Measurements from ENCODE around the gene EPHA1.

Gene EPHA1

DNA sequence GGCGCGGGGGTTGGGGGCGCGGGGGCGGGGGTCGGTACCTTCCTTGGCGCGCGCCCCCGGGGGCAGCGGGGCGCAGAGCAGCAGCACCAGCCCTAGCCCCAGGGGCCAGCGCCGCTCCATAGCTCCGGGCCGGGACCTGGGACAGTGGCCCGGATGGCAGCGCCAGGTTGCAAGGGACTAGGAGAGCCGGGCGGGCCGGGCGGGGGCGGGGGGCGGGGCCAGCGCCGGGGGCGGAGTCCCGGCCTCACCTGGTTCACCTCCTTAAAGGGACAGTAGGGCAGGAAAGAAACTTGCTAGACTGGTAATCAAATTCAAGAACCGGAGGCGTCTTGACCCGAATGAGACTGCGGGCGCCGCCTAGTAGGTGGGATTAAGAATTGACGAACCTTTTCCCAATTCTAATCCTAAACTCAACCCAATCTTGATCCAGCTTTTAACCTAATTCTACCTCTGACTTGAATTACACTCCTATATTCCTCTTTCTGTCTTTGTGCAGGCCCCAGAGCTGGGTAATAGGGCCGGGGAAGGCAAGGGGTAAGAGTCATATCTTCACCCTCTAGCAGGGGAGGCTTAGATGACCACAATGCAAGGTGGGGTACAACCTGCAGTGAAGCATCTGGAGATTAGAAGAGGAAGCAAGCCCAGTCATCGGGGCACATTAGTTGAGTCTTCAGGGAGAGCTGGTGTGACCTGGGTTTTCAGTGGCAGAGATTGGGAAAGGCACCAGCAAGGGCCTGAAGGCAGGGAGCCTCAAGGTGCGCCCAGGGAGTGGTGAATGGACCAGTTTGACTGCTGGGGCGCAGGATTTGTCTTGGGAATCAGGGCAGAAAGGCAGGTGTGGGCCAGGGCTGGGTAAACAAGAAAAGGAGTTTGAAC is at the start of gene EPHA1:
EPHA1 (minus strand) TSS at position 171 of the 876 bp plus-strand sequence; CDS start at position 120, 51 bp downstream.
- no peak for DNase-seq

DNA sequence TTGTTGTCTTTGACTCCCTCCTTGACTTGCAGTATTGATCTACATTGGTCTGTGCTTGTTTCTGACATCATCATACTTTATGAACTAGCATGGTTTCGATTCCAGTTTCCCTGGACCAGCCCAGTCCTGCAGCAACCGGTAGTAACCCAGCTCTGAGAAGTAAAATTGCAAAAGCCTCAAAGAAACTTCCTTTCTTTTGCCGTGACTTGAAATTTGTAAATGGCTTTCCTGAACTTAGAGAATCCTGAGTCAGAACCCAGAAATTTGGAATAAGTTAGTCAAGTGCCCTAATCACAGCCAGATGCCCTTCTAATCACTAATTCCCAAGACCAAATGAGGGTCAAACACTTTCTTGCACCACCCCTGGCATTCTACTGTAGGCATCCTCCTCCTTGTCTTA is 49.6 kb upstream of the EPHA1 start:
- DNase-seq, result no peak

DNA sequence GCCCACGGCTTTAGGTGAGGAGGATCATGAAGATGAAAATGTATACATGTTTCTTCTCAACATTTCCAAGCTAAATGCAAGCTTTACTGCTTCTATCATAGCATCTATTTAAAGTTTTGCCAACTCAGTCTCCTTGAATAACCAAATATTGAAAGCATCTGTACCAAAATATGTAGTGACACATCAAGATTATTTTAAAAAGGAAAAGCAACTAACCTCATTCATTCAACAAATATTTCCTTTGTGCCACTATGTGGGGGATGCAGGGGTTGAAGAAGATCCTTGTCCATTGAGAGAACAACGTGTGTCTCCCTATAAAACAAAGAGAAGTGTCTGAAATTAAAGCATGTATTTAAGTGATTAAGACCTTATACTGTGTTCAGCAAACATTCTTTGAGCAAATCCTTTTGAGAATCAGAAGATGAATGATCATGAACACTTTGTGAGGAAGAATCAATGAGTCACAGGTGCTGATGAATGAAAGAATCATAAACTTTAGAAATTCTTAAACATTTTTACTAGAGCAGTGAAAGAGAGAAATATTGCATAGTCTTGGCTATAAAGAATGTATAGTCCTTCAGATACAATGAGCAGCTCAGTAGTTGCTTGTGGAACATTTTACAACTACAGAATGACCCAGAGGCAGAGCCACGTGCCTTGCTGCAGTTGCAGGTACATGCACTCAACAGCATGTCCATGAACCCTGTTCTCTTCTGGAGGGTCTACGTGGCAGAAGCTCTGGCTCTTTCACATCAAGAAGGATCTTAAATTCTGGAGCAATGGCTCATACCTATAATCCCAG is 48.5 kb upstream of the EPHA1 start:
- no peak for DNase-seq

DNA sequence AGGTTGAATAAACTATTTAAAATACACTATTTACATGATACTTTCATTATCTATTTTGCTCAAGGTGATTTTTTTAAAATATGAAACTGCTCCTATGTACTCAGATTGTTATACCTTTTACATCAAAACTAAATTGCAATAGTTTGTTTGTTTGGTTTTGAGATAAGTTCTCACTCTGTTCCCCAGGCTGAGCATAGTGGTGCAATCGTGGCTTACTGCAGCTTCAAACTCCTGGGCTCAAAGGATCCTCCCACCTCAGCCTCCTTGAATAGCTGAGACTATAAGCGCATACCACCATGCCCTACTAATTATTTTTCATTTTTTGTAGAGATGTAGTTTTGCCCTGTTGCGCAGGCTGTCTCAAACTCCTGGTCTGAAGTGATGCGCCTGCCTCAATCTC is 47.3 kb upstream of the EPHA1 start:
- no peak for DNase-seq

DNA sequence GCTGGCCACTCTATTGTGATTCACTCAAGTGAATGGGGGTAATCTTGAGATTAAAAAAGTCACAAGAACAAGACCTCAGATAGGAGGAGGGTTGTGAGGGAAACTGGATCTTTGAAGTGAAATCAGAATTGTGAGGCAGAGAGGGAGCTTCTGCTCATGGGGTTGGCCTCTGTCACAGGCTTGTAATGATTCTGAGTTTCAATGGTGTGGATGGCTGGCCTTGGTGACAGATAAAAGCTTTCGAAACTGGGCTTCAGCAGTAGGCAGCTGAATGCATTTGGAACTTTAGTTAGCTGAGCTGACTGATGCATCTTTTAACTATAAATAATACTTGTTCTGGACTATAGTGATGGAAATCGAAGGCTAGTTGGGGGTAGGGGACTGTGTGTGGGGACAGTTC is 46.8 kb upstream of the EPHA1 start:
- DNase-seq, result no peak

DNA sequence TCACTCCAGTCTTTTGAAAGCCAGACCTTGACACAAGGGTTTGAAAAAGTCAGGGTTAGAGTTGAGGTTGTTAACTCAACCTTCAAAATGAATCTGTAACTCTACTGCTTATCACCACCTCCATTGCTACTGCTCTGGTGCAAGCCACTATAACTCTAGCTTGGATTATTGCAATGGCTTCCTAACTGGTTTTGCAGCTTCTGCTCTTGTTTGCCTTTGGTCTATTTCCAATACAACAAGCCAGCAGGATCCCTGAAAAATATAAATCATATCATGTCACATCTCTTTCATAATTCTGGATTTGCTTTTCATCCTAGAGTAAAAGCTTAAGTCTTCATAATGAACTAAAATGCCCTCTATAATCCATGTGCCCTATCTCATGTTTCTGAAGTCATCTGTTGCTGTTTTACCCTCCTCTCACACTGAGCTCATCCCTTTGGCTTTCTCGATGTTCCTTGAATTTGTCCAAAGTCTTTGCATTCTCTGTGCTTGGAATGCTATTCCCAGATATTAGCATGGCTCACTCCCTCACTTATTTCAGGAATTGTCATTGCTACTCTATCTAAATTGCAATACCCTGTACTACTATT is 45.5 kb upstream of the EPHA1 start:
- no peak for DNase-seq

DNA sequence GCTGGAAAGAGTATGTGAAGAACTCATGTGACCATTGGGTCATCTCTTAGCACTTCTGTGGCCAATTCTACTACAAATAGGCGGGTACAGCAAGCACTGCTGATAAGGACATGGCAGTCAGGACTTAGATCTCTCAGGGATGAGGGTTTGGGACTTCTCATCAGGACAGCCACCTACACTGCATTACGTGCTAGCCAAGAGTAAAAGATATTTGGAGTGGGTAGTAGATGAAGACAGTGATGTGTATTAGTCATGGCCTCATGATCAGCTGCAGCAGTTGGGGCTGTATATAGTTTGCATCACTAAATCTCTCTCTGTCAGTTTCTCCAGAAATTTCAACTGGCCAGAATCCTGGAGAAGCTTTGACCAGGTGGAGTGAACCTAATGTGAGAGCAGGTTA is 43.8 kb upstream of the EPHA1 start:
- no peak for DNase-seq

DNA sequence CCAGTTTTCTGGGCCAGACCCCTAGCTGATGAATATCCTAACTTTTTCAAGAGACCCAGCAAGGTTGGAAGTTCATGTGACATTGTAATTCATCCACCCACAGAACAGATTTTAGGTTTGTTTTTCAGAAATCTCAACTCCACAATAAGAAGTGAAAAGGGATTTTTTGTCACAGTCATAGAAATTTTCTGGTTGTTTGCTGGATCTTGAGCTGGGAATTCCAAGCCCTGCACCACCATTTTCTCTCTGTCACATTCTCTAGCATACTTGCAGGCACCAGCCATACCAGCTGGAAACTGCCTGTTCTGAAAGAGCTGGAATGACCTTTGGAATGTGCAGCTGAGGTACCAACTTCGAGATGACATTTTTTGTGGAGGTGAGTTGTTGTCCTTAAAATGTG is 43.1 kb upstream of the EPHA1 start:
- no peak for DNase-seq

DNA sequence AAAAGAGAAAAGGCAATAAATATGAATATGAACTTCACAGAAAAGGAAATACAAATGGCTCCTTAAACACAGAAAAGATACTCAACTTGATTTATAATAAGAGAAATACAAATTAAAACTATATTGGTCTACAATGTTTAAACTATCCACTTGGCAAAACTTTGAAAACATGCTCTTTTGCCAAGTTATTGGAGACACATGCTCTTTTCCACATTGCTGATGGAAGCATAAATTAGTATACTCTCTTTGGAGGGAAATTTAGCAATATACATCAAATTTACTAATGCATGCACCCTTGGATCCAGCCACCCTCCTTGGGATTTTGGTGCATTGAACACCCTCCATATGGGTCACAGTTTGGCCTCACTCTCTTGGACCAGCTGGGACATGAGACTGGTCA is 42.5 kb upstream of the EPHA1 start:
- DNase-seq, result no peak

DNA sequence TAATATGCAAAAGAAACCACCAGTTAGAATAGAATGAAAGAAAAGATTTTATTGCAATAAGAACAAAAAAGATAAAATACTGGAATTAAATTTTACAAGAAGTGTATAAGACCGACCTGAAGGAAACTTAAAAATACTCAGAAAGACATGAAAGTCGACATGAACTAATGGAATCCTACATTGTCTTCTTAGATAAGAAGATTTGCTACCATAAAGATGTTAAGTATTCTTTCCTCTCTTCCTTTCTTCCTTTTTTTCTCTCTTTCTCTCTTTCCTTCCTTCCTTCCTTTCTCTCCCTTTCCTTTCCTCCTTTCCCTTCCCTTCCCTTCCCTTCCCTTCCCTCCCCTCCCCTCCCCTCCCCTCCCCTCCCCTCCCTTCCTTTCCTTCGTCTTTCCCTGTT is 41.1 kb upstream of the EPHA1 start:
- no peak for DNase-seq

DNA sequence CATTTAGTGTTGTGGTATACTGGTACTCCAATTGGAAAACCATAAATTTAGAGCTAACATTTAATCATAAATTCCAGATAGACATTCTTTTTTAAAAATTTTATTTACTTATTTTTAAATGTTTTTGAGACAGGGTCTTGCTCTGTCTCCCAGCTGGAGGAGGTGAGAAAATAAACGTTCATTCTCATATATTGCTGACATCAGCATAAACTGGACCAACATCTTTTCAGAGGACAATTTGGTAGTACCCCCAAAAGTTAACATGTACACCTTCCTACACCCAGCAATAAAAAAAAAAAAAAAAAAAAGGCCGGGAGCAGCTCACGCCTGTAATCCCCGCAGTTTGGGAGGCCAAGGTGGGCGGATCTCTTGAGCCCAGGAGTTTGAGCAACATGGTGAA is 39.8 kb upstream of the EPHA1 start:
- DNase-seq, result no peak

DNA sequence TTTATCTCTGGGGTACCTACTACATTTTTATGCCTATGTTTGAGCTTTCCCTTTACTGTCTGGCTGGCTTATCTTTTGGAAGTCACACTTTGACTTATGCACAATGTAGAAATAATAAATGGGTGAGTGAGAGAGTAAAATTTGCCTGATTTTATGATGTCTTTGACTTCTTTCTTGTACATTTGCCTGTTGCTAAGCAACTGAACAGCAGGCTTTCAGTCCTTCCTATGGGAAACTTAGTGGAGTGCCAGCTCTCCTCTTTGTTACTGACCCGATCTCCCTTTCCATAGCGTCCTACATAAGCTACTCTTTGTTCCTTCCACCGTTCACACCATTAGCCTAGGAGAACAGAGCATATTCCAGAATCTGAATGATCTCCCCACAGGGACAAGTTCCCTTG is 38.8 kb upstream of the EPHA1 start:
- DNase-seq, result no peak

DNA sequence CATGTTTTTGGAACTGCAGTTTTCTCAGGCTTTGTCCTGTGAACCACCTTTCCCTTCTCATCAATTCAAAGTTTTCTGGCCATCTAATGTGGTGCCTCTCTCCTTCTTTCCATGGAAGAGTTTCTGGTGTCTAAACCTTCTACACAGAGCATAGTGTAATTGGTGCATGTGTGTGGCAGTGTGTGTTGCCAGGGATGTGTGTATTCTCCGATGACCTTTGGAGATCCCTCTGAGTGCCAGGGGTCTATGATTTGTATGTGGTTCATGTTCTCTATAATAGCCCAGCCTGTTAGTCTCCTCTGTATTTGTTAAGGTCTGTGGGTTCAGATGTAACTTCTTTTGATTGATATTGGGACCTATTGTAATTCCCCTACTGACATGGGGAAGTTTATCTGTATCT is 36.1 kb upstream of the EPHA1 start:
- no peak for DNase-seq

DNA sequence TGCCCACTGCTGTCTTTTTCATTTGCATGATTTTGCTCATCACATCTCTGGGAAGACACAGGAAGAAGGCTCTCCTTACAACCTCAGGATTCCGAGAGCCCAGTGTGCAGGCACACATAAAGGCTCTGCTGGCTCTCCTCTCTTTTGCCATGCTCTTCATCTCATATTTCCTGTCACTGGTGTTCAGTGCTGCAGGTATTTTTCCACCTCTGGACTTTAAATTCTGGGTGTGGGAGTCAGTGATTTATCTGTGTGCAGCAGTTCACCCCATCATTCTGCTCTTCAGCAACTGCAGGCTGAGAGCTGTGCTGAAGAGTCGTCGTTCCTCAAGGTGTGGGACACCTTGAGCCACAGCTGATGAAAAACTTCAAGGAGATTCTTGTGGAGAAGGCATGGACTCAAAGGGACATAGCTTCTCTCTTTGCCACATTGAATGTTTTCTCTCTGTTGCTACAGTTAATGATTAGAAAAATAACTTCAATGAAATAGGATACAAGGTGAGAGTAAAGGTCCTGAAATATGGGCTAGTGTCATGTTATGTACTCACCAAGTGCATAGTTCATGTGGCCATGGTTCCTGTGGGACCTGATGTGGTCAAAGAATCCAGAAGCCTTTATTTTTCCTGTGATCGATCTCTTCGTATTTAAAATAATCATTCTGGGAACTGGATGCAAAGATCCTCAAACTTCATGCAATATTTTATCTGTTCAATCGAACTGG is 35.6 kb upstream of the EPHA1 start:
- DNase-seq, result no peak

DNA sequence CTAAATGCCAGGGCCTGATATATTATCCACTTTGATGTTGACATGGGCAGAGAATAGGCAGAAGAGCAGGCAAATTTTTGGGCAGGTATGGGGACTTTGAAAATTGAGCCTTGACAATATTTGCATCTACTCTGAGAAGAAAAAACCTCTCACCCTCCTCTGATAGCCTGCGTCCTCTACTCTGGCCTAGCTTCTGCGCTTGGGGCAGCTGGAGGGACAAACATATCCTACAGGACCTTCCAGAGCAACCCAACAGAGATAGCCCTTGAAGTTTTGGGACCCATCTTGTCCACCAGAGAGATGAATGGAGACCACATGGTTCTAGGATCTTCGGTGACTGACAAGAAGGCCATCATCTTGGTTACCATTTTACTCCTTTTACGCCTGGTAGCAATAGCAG is 34.5 kb upstream of the EPHA1 start, which contains the start of gene TAS2R60:
TAS2R60 (plus strand) TSS at position 301 of the 400 bp plus-strand sequence; CDS start at position 301, 0 bp downstream.
- no peak for DNase-seq

DNA sequence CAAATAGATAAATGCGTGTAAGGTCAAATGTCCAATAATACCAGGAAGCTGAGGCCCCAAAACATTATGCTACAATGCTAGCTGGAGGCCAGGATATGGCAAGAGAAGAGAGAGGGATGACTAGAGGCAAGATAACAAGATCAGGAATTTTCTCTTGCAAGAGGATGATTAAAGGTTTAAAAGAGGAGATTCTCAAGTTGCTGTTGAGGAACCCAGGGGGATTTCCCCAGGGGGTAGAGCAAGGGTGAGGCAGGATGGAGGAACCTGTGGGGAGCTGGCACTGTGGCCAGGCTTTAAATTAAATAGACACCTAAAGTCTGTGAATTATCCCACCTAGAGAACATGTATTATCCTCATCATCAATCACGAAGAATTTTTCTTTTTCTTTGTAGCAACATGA is 31.2 kb upstream of the EPHA1 start:
- DNase-seq, result no peak

DNA sequence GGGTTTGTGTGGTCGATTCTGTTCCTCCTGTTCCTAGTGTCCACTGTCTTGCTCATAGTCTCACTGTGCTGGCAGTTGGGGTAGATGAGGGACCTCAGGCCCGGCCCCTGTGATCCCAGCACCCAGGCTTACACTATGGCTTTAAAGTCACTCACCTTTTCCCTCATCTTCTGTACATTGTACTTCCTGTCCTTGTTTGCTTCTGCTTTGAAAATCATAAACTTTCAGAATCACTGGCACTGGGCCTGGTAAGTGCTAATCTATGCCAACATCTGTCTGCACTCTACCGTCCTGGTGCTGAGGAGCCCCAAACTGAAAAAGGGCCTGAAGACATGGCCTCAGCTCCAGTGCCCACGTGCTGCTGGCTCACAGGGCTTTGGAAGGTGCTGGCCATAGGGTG is 28.9 kb upstream of the EPHA1 start:
- DNase-seq, result no peak

DNA sequence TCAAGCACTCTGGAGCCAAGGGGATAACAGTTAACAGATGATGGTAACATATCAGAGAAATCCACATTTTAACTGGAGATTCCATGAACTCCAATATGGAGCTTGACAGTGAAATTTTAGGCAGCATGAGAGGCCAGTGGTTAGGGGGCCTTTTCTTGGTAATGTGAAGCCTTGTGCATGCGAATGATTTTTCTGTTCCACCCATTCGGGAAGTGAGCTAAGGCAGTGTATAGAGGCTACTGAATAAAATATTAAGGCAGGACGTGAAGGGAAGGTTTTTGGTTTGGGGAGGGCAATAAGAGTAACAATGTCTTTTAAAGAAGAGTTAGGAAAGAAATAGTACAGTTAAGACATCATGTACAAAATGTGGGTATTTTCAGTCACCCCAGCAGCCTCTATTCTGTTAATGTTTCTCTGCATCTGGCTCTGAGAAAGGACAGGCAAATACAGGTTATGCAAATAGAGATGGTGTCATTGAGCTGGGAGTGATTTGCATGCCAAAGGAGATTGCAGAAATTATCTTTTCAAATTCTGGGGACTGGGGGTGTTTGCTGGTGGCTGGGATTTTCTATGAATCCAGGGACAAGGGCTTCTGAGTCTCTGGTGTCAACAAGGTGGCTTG is 27.8 kb upstream of the EPHA1 start:
- no peak for DNase-seq

DNA sequence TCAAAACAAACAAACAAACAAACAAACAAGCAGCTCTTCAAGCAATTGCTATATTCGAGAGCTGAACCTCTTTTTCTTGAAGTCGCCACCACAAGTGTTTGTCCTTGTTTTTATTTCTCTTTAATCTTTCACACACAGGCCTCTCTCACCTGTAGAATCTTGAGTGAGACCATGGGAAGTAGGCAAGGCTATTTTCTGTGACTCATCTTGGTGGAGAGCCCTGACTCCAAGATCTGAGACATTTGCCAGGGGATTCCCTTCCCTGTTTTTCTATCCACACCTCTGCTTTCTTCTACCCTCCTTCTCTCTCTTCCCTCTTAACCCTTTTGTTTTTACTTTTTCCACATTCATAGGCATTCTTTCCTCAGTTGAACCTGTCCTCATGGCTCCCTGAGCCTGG is 26.6 kb upstream of the EPHA1 start:
- DNase-seq, result no peak

DNA sequence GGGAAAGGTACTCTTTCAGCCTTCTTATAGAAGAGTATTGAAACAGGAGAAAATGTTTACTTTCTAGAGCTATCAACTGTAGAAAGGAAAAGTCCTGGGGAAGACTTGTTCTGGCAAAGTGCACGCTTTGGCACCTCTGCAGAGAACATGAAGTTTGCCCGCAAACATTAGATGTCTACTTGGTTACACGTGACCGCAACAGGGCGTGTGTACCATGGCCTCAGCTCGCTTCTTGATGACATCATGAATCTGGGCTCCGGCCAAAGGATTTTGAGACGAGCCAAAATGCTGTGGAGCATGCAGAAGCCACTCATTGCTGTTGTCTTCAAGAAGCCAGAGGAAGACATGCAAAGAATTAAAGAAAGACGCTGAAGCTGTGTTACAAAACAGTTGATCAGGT is 26.0 kb upstream of the EPHA1 start:
- no peak for DNase-seq

DNA sequence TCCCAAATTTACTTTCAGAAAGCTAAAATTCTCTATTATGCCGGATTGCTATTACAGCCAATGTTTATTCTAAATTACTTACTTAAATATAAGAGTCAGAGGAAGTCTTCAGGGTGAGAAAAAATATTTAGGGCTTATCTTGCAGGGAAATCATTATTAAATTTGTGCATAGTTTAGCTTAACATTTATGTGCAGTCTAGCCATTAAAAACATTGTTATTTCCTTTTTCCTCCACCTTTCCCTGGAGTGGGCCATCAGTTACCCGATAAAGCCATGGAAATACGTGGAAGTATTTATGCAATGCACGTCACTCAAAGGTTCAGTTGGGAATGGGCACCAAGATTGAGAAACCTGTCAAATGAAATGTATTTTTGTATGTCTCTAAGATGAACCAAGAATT is 25.1 kb upstream of the EPHA1 start:
- DNase-seq, result no peak

DNA sequence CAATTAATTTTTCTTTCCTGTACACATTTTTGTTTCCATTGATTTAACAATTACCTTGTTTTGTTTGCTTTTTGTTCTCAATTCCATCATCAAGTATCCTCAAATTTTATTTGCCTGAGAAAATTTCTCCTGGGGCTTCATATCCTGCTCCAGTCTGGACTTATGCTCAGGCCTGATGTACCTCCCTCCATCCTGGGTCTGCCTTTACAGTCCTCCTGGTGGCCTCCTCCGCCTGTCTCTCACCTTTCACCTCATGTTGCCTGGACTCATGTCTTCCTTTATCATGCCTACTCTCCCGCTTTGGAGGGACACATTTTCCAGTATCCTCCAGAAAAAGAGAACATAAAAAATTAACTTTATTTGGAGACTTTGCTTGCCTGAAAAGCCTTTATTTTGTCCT is 22.5 kb upstream of the EPHA1 start:
- DNase-seq, result no peak
